ENCODE measurements around the gene ADGRL2.
A peak's percentile ranks its signal among the peaks of the same experiment; 100 is the strongest.

- no peak for TF ChIP-seq CTCF (IDR thresholded peaks at IDR 0.05; ENCODE audit: poor library complexity, severe bottlenecking)
- no peak for TF ChIP-seq EZH2 (IDR thresholded peaks at IDR 0.05; ENCODE audit: borderline replicate concordance, insufficient read depth, low read length, poor library complexity, severe bottlenecking)
- TF ChIP-seq POLR2AphosphoS5 (IDR thresholded peaks at IDR 0.05) = peak; percentile 15
Measured at GRCh38 chr1:81848880-81849682, 48.3 kb downstream of the ADGRL2 start.

All from neural cell (in vitro differentiated cells).